ENCODE results near the gene CLSTN2.

Gene CLSTN2

DNA sequence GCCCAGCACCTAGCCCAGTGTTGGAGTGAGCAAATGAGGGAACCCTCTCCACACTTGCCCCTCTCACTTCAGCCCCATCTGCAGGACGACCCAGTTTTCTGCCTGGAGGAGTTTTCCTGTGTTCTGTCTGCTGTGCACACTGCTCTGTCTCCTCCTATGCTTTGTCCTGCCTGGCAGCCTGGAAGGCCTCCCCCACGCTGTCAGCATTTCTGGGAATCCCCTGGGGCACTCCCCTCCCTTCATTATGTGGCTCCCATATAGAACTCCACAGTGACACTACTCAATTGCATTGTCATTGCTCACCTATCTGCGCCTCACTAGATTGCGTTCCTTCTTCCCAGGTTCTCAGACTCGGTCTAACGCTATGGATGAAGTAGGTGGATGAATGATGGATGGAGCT is 13.9 kb downstream of the CLSTN2 start:
- Histone ChIP-seq H3K23ac (ENCODE audit: low read length) (no peak overlapping the region), H4K12ac (ENCODE audit: low read depth, low read length) (no peak overlapping the region), H4K8ac (ENCODE audit: low read depth, low read length) (no peak overlapping the region), H2BK12ac (ENCODE audit: low read length) (no peak overlapping the region), H2AFZ (ENCODE audit: insufficient read depth, low read length, poor library complexity) (no peak overlapping the region), H3K27ac (ENCODE audit: low read depth, low read length) (no peak overlapping the region), H3K18ac (ENCODE audit: low read length) (no peak overlapping the region), H3K36me3 (ENCODE audit: control insufficient read depth in 1 of 2, insufficient read depth in 2 of 2, low read length in 2 of 2) (no peaks in the 10 kb centered on the region), H4K91ac (ENCODE audit: low read depth, low read length) (no peak overlapping the region), H2BK120ac (ENCODE audit: insufficient read depth, low read length, poor library complexity) (no peak overlapping the region), H3K14ac (ENCODE audit: low read length) (no peak overlapping the region), H3K4me3 (ENCODE audit: low read depth, low read length) (no peak overlapping the region), H3K9me3 (ENCODE audit: insufficient read depth, low read depth, low read length) (peaks cover 4% of the 10 kb centered on the region), H3K4me2 (ENCODE audit: low read length) (no peak overlapping the region), H2BK5ac (ENCODE audit: low read depth, low read length, poor library complexity) (no peak overlapping the region), H3K79me2 (ENCODE audit: control insufficient read depth, insufficient read depth, low read length, poor library complexity) (no peaks in the 10 kb centered on the region), H3K79me1 (ENCODE audit: low read length) (no peaks in the 10 kb centered on the region), H3K27me3 (ENCODE audit: insufficient read depth, low read length) (no peaks in the 10 kb centered on the region), H2AK5ac (ENCODE audit: low read length) (no peak overlapping the region), H3K4me1 (ENCODE audit: control insufficient read depth in 1 of 2, insufficient read depth in 2 of 2, low read length in 2 of 2) (peaks cover 6 to 8% of the 10 kb centered on the region in 2 experiments), H3K9ac (ENCODE audit: low read length) (no peak overlapping the region), H3K4ac (ENCODE audit: low read depth, low read length) (no peak overlapping the region)
- DNase-seq: no peak
- no CpG with 5 or more reads among the region's 6 CpGs for WGBS (ENCODE audit: extremely low coverage, insufficient coverage, insufficient read length)

GRCh38 chr3:139953131-139953910 is 18.3 kb downstream of the CLSTN2 start:
- no peak overlapping the region for H3K14ac ChIP-seq (ENCODE audit: low read length)
- H3K4ac ChIP-seq (ENCODE audit: low read depth, low read length): no peak overlapping the region
- no peak overlapping the region for H3K4me3 ChIP-seq (ENCODE audit: low read depth, low read length)
- no peak for DNase-seq
- H3K27ac ChIP-seq (ENCODE audit: low read depth, low read length): no peak overlapping the region
- H3K79me1 ChIP-seq (ENCODE audit: low read length): no peaks in the 10 kb centered on the region
- H3K36me3 ChIP-seq (ENCODE audit: control insufficient read depth in 1 of 2, insufficient read depth in 2 of 2, low read length in 2 of 2): no peaks in the 10 kb centered on the region
- H3K79me2 ChIP-seq (ENCODE audit: control insufficient read depth, insufficient read depth, low read length, poor library complexity): no peaks in the 10 kb centered on the region
- no peaks in the 10 kb centered on the region for H3K27me3 ChIP-seq (ENCODE audit: insufficient read depth, low read length)
- no peaks in the 10 kb centered on the region for H3K9me3 ChIP-seq (ENCODE audit: insufficient read depth, low read depth, low read length)
- H3K4me2 ChIP-seq (ENCODE audit: low read length): no peak overlapping the region
- H2AK5ac ChIP-seq (ENCODE audit: low read length): no peak overlapping the region
- WGBS (ENCODE audit: extremely low coverage, insufficient coverage, insufficient read length): no CpG with 5 or more reads among the region's 2 CpGs
- H4K8ac ChIP-seq (ENCODE audit: low read depth, low read length): no peak overlapping the region
- no peak overlapping the region for H2BK12ac ChIP-seq (ENCODE audit: low read length)
- no peak overlapping the region for H4K12ac ChIP-seq (ENCODE audit: low read depth, low read length)
- H3K18ac ChIP-seq (ENCODE audit: low read length): no peak overlapping the region
- no peak overlapping the region for H4K91ac ChIP-seq (ENCODE audit: low read depth, low read length)
- H3K9ac ChIP-seq (ENCODE audit: low read length): no peak overlapping the region
- H2BK120ac ChIP-seq (ENCODE audit: insufficient read depth, low read length, poor library complexity): no peak overlapping the region
- H3K4me1 ChIP-seq (ENCODE audit: control insufficient read depth in 1 of 2, insufficient read depth in 2 of 2, low read length in 2 of 2): peaks cover 6 to 8% of the 10 kb centered on the region in 2 experiments
- H2BK5ac ChIP-seq (ENCODE audit: low read depth, low read length, poor library complexity): no peak overlapping the region
- no peak overlapping the region for H2AFZ ChIP-seq (ENCODE audit: insufficient read depth, low read length, poor library complexity)
- no peak overlapping the region for H3K23ac ChIP-seq (ENCODE audit: low read length)

DNA sequence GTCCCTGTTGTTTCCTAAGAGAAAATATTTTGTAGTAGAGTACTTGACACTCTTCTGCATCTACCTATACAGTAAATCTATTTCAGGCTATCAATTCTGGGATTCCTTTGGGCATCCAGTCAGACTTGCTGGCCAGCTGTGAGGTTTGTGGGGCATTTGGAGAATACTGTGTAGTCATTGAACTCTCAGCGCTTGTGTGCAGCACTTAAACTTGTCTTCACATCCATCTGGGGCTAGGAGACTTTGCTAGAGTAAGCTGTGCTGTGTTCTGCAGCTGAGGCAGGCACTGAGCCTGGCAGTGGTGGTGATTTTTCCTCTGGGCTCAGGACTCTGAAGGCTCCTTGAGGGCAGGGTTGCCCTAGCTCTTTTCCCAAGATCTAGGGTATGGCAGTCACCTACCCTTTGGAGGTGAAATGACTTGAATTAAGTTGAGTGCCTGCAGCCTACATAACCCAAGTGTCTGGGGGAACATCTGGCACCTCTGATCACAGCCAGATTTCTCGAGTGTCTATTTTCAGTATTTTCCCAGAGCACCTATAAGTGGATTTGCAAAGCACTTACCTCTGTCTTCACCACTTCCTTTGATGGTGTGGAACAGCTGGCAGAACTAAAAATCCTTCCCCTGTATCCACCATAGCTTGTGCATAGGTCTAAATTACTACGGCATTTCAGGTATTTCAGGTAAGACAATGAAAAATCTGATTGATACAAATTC is 19.3 kb downstream of the CLSTN2 start:
- Histone ChIP-seq H3K9ac (ENCODE audit: low read length) (no peak overlapping the region), H3K23ac (ENCODE audit: low read length) (peak overlapping the region; percentile 34), H4K91ac (ENCODE audit: low read depth, low read length) (no peak overlapping the region), H3K4me3 (ENCODE audit: low read depth, low read length) (no peak overlapping the region), H3K27me3 (ENCODE audit: insufficient read depth, low read length) (no peaks in the 10 kb centered on the region), H4K8ac (ENCODE audit: low read depth, low read length) (no peak overlapping the region), H2AK5ac (ENCODE audit: low read length) (no peak overlapping the region), H2AFZ (ENCODE audit: insufficient read depth, low read length, poor library complexity) (no peak overlapping the region), H3K4me1 (ENCODE audit: control insufficient read depth in 1 of 2, insufficient read depth in 2 of 2, low read length in 2 of 2) (peaks cover 0 to 6% of the 10 kb centered on the region in 2 experiments), H2BK120ac (ENCODE audit: insufficient read depth, low read length, poor library complexity) (no peak overlapping the region), H2BK12ac (ENCODE audit: low read length) (no peak overlapping the region), H3K27ac (ENCODE audit: low read depth, low read length) (no peak overlapping the region), H3K79me2 (ENCODE audit: control insufficient read depth, insufficient read depth, low read length, poor library complexity) (no peaks in the 10 kb centered on the region), H3K79me1 (ENCODE audit: low read length) (no peaks in the 10 kb centered on the region), H3K4ac (ENCODE audit: low read depth, low read length) (no peak overlapping the region), H3K4me2 (ENCODE audit: low read length) (no peak overlapping the region), H4K12ac (ENCODE audit: low read depth, low read length) (no peak overlapping the region), H3K36me3 (ENCODE audit: control insufficient read depth in 1 of 2, insufficient read depth in 2 of 2, low read length in 2 of 2) (no peaks in the 10 kb centered on the region), H2BK5ac (ENCODE audit: low read depth, low read length, poor library complexity) (no peak overlapping the region), H3K18ac (ENCODE audit: low read length) (no peak overlapping the region), H3K14ac (ENCODE audit: low read length) (no peak overlapping the region), H3K9me3 (ENCODE audit: insufficient read depth, low read depth, low read length) (no peaks in the 10 kb centered on the region)
- WGBS (ENCODE audit: extremely low coverage, insufficient coverage, insufficient read length): no CpG with 5 or more reads among the region's 3 CpGs
- no peak for DNase-seq

DNA sequence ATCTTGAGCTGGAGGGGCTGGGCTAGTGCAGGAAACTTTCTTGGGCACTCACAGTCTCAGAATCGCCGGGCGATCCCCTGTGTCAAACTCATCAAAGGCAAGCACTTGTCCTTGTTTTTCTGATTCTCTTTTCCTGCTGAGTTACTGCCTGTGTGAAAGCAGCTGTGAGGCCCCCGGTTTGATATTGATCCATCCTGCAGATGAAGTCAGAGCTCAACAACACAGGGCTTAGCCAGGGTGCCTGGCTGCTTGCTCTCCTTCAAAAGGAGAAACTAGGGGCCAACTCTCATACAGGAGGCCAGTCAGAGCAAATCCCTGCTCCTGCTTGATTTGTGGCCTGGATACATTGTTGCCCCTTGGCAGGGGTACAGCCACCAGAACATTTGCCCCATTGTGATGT is 22.9 kb downstream of the CLSTN2 start:
- no peak overlapping the region for H2AK5ac ChIP-seq (ENCODE audit: low read length)
- no peak overlapping the region for H3K4ac ChIP-seq (ENCODE audit: low read depth, low read length)
- no peaks in the 10 kb centered on the region for H3K27me3 ChIP-seq (ENCODE audit: insufficient read depth, low read length)
- no peak overlapping the region for H2BK120ac ChIP-seq (ENCODE audit: insufficient read depth, low read length, poor library complexity)
- no peak for DNase-seq
- H3K27ac ChIP-seq (ENCODE audit: low read depth, low read length): no peak overlapping the region
- H3K79me1 ChIP-seq (ENCODE audit: low read length): no peaks in the 10 kb centered on the region
- H2AFZ ChIP-seq (ENCODE audit: insufficient read depth, low read length, poor library complexity): no peak overlapping the region
- no peak overlapping the region for H4K91ac ChIP-seq (ENCODE audit: low read depth, low read length)
- peaks cover 0 to 6% of the 10 kb centered on the region in 2 experiments for H3K4me1 ChIP-seq (ENCODE audit: control insufficient read depth in 1 of 2, insufficient read depth in 2 of 2, low read length in 2 of 2)
- H3K9ac ChIP-seq (ENCODE audit: low read length): no peak overlapping the region
- no peaks in the 10 kb centered on the region for H3K9me3 ChIP-seq (ENCODE audit: insufficient read depth, low read depth, low read length)
- no peak overlapping the region for H3K4me2 ChIP-seq (ENCODE audit: low read length)
- no peak overlapping the region for H4K8ac ChIP-seq (ENCODE audit: low read depth, low read length)
- H3K14ac ChIP-seq (ENCODE audit: low read length): no peak overlapping the region
- H3K79me2 ChIP-seq (ENCODE audit: control insufficient read depth, insufficient read depth, low read length, poor library complexity): no peaks in the 10 kb centered on the region
- no peak overlapping the region for H4K12ac ChIP-seq (ENCODE audit: low read depth, low read length)
- no peak overlapping the region for H3K23ac ChIP-seq (ENCODE audit: low read length)
- H3K4me3 ChIP-seq (ENCODE audit: low read depth, low read length): no peak overlapping the region
- no CpG with 5 or more reads among the region's 4 CpGs for WGBS (ENCODE audit: extremely low coverage, insufficient coverage, insufficient read length)
- H3K36me3 ChIP-seq (ENCODE audit: control insufficient read depth in 1 of 2, insufficient read depth in 2 of 2, low read length in 2 of 2): no peaks in the 10 kb centered on the region
- no peak overlapping the region for H2BK5ac ChIP-seq (ENCODE audit: low read depth, low read length, poor library complexity)
- no peak overlapping the region for H2BK12ac ChIP-seq (ENCODE audit: low read length)
- no peak overlapping the region for H3K18ac ChIP-seq (ENCODE audit: low read length)
